Measurements from ENCODE around the gene SPATA24. TPM values are rescaled to one million over a fixed set of nuclear protein-coding genes. Genes with fewer than 3 reads are reported as not detected.
"Not testable (repeated sequence)": the region's sequence is repeated elsewhere in the genome, so short reads cannot be mapped to it uniquely, and the experiment has no call there.

SPATA24 gene
- total RNA-seq, 3 donors from 2014 or later = 3.0 to 4.5 (median 3.4) TPM

- ATAC-seq (no peak), DNase-seq (no peak)
- no peaks in the 10 kb centered on the region for H3K36me3 ChIP-seq (ENCODE audit: low read depth)
- no peak overlapping the region for H3K4me3 ChIP-seq
- TF ChIP-seq CTCF (IDR thresholded peaks at IDR 0.05) = no peak
- peaks cover 5% of the 10 kb centered on the region for H3K4me1 ChIP-seq (ENCODE audit: low read depth)
- intact Hi-C loops (cut with DNase I, micrococcal nuclease) = no loop called here
- no peaks in the 10 kb centered on the region for H3K9me3 ChIP-seq
Measured at GRCh38 chr5:139410993-139411828, 7.3 kb upstream of the SPATA24 start.

- TF ChIP-seq CTCF (IDR thresholded peaks at IDR 0.05) = no peak
- intact Hi-C loops (cut with DNase I, micrococcal nuclease) = no loop called here
- no peak for ATAC-seq
Measured at GRCh38 chr5:139410121-139410992, 6.5 kb upstream of the SPATA24 start.

GRCh38 chr5:139409116-139409515 lies 5.2 kb upstream of the SPATA24 start:
- H3K4me3 ChIP-seq; H3K4me1 ChIP-seq (ENCODE audit: low read depth); ATAC-seq; H3K9me3 ChIP-seq; DNase-seq; H3K36me3 ChIP-seq (ENCODE audit: low read depth); intact Hi-C loops (cut with DNase I, micrococcal nuclease): not testable (repeated sequence)

More at GRCh38 chr5:139410121-139410992, 6.5 kb upstream of the SPATA24 start:
- H3K36me3 ChIP-seq (ENCODE audit: low read depth) = no peaks in the 10 kb centered on the region
- H3K4me3 ChIP-seq = no peak overlapping the region
- no peaks in the 10 kb centered on the region for H3K4me1 ChIP-seq (ENCODE audit: low read depth)
- H3K9me3 ChIP-seq = no peaks in the 10 kb centered on the region
- DNase-seq = no peak

- TF ChIP-seq CTCF (IDR thresholded peaks at IDR 0.05) = no peak
- no peak for DNase-seq
Measured at GRCh38 chr5:139408191-139408590, 4.3 kb upstream of the SPATA24 start.

GRCh38 chr5:139407517-139407916 lies 3.6 kb upstream of the SPATA24 start:
- peaks cover 15% of the 10 kb centered on the region for H3K4me1 ChIP-seq (ENCODE audit: low read depth)
- TF ChIP-seq CTCF (IDR thresholded peaks at IDR 0.05) = no peak

More at GRCh38 chr5:139408191-139408590, 4.3 kb upstream of the SPATA24 start:
- H3K36me3 ChIP-seq (ENCODE audit: low read depth) = no peaks in the 10 kb centered on the region
- ATAC-seq = no peak
- no peaks in the 10 kb centered on the region for H3K9me3 ChIP-seq
- H3K4me1 ChIP-seq (ENCODE audit: low read depth) = peaks cover 12% of the 10 kb centered on the region
- H3K4me3 ChIP-seq = no peak overlapping the region
- intact Hi-C loops (cut with DNase I, micrococcal nuclease) = no loop called here

GRCh38 chr5:139406963-139407362 lies 3.1 kb upstream of the SPATA24 start:
- Histone ChIP-seq H3K4me1 (ENCODE audit: low read depth) (peaks cover 15% of the 10 kb centered on the region), H3K36me3 (ENCODE audit: low read depth) (no peaks in the 10 kb centered on the region), H3K9me3 (no peaks in the 10 kb centered on the region), H3K4me3 (no peak overlapping the region)
- no peak for TF ChIP-seq CTCF (IDR thresholded peaks at IDR 0.05)
- intact Hi-C loops (cut with DNase I, micrococcal nuclease) = no loop called here
- DNase-seq (no peak), ATAC-seq (no peak)

More at GRCh38 chr5:139407517-139407916, 3.6 kb upstream of the SPATA24 start:
- no peaks in the 10 kb centered on the region for H3K36me3 ChIP-seq (ENCODE audit: low read depth)
- no peak for ATAC-seq
- no peak overlapping the region for H3K4me3 ChIP-seq
- no peaks in the 10 kb centered on the region for H3K9me3 ChIP-seq
- intact Hi-C loops (cut with DNase I, micrococcal nuclease) = no loop called here
- DNase-seq = no peak

Measured in mucosa of descending colon (tissue), 3 donors.